T-cell (primary cell): Measurements from ENCODE around the gene ITPR1. TPM values are rescaled to one million over a fixed set of nuclear protein-coding genes. Genes with fewer than 3 reads are reported as not detected.
"Not testable (repeated sequence)": the region's sequence is repeated elsewhere in the genome, so short reads cannot be mapped to it uniquely, and the experiment has no call there.

Experiments used
- ATAC-seq, 4 experiments: fragments of 200-7000 bp in 3 of 4; fragments of 150-1000 bp in 1 of 4; cut with Tn5 transposase; replicated peaks in 1 of 4; 1 replicate in 3 of 4; 2 replicates in 1 of 4; pipeline ENCODE4 v1.10.0; 2021; ENCODE audit warnings: moderate library complexity in 3 of 4, mild to moderate bottlenecking in 2 of 4, moderate number of reproducible peaks in 1 of 4
- CTCF ChIA-PET, 2 donors: fragments of 300-600 bp; sonication (Branson Sonifier 250); formaldehyde crosslinking; loops; one replicate each; lab custom pipeline; 2022; ENCODE audit warnings: antibody characterized with exemption in 2 of 2; lab: Charles Lee
- POLR2A ChIA-PET, 2 donors: fragments of 300-600 bp; sonication (Branson Sonifier 250); formaldehyde crosslinking; loops; one replicate each; lab custom pipeline; 2022; ENCODE audit warnings: antibody characterized with exemption in 2 of 2; lab: Charles Lee
- DNase-seq, 35 experiments: peaks; one replicate each; pipeline versions ENCODE4 v3.0.0 to v3.0.0-alpha.2; 2013 to 2023
- H3K27ac ChIP-seq: one replicate; pipeline ENCODE4 v1.5.1; 2013; ENCODE audit warnings: low read length
- H3K27me3 ChIP-seq, 2 experiments: replicated peaks in 1 of 2; 1 replicate in 1 of 2; 2 replicates in 1 of 2; pipeline versions ENCODE4 v1.6.1 to v1.7.0; 2013; ENCODE audit warnings: low read length in 1 of 2, mixed read lengths in 1 of 2; ENCODE audit not compliant: control insufficient read depth in 2 of 2, insufficient read depth in 2 of 2; ENCODE audit errors: extremely low read depth in 1 of 2
- H3K36me3 ChIP-seq, 2 donors: 1 replicate in 1 of 2; 2 replicates in 1 of 2; pipeline versions ENCODE4 v1.6.1 to v1.7.0; 2013; ENCODE audit warnings: low read length in 1 of 2; ENCODE audit not compliant: control insufficient read depth in 2 of 2, insufficient read depth in 1 of 2; ENCODE audit errors: extremely low read depth in 1 of 2
- H3K4me1 ChIP-seq, 2 experiments: 1 replicate in 1 of 2; 2 replicates in 1 of 2; pipeline versions ENCODE4 v1.6.1 to v1.7.0; 2013; ENCODE audit warnings: low read length in 2 of 2, mixed read lengths in 1 of 2; ENCODE audit not compliant: insufficient read depth in 2 of 2, control insufficient read depth in 1 of 2; ENCODE audit errors: extremely low read depth in 1 of 2
- H3K4me3 ChIP-seq, 2 donors: 1 replicate in 1 of 2; 2 replicates in 1 of 2; pipeline versions ENCODE4 v1.5.1 to v1.7.0; 2013; ENCODE audit warnings: mild to moderate bottlenecking in 2 of 2, low read length in 1 of 2, moderate library complexity in 1 of 2; ENCODE audit not compliant: control insufficient read depth in 1 of 2; ENCODE audit errors: extremely low read depth in 1 of 2
- H3K9me3 ChIP-seq: 2 replicates; pipeline ENCODE4 v1.7.0; 2013
- H3K27ac Mint-ChIP-seq, 2 donors: one replicate each; pipeline ENCODE4 v1.8.0; 2020 to 2021; ENCODE audit warnings: mild to moderate bottlenecking in 2 of 2, mixed read lengths in 2 of 2
- H3K27me3 Mint-ChIP-seq, 2 donors: one replicate each; pipeline ENCODE4 v1.8.0; 2021 to 2022; ENCODE audit warnings: mixed read lengths in 2 of 2
- H3K36me3 Mint-ChIP-seq: one replicate; pipeline ENCODE4 v1.8.0; 2021; ENCODE audit warnings: mixed read lengths
- H3K4me1 Mint-ChIP-seq, 3 donors: one replicate each; pipeline ENCODE4 v1.8.0; 2020 to 2022; ENCODE audit warnings: mixed read lengths in 3 of 3, mild to moderate bottlenecking in 1 of 3
- H3K4me3 Mint-ChIP-seq, 3 donors: one replicate each; pipeline ENCODE4 v1.8.0; 2020 to 2022; ENCODE audit warnings: mild to moderate bottlenecking in 3 of 3, mixed read lengths in 3 of 3, moderate library complexity in 3 of 3
- H3K9me3 Mint-ChIP-seq, 3 donors: one replicate each; pipeline ENCODE4 v1.8.0; 2020 to 2022; ENCODE audit warnings: mixed read lengths in 3 of 3
- WGBS: methylation state at CpG from one replicate; pipeline ENCODE4 v1.1.5; 2013; ENCODE audit warnings: missing lambda C conversion rate; ENCODE audit not compliant: insufficient coverage; 5-methylcytosine and 5-hydroxymethylcytosine counted together
- total RNA-seq, 35 experiments: library from RNA in 6 of 35; stranded (reverse) in 6 of 35; fragments of 120-200 nt in 1 of 35; gene quantifications; one replicate each; pipeline versions ENCODE4 v1.2.1 to v1.2.4 and lab custom pipeline; 2013 to 2026

ITPR1 gene
- total RNA-seq, 5 donors from 2014 or later (not counting 1 experiment from before 2014, with no cell fraction given): 53.8 to 105 (median 73.1) TPM

GRCh38 chr3:4593014-4593413 is 99.9 kb downstream of the ITPR1 start:
- no CpG with 5 or more reads among the region's 5 CpGs for WGBS

GRCh38 chr3:4595710-4596113 is 102.6 kb downstream of the ITPR1 start:
- Histone ChIP-seq H3K4me3 (no peak overlapping the region), H3K27ac (no peak overlapping the region), H3K4me1 (no peaks in the 10 kb centered on the region), H3K27me3 (no peaks in the 10 kb centered on the region), H3K9me3 (no peaks in the 10 kb centered on the region), H3K36me3 (no peaks in the 10 kb centered on the region)
- Mint-ChIP-seq H3K27ac (no peak overlapping the region), H3K27me3 (no peaks in the 10 kb centered on the region), H3K4me1 (peaks cover 38 to 43% (median 42%) of the 10 kb centered on the region in 3 donors), H3K36me3 (peaks cover 10% of the 10 kb centered on the region), H3K9me3 (peaks cover 0 to 4% (median 0%) of the 10 kb centered on the region in 3 donors), H3K4me3 (no peak overlapping the region)
- 85% methylated on average over 3 of the region's 6 CpGs for WGBS
- CTCF ChIA-PET: no interaction called here
- ATAC-seq (no peak), DNase-seq (no peak)
- POLR2A ChIA-PET: interaction anchor here in 1 of 2 donors (0.5 kb wide), 1 partner anchor 9 kb away, joined by 3 read pairs; no protein-coding TSS in a partner anchor

More at GRCh38 chr3:4593014-4593413, 99.9 kb downstream of the ITPR1 start:
- peaks cover 0 to 4% (median 0%) of the 10 kb centered on the region in 3 donors for H3K9me3 Mint-ChIP-seq
- Histone ChIP-seq H3K27ac (no peak overlapping the region), H3K36me3 (no peaks in the 10 kb centered on the region), H3K9me3 (no peaks in the 10 kb centered on the region), H3K27me3 (no peaks in the 10 kb centered on the region), H3K4me3 (no peak overlapping the region), H3K4me1 (peaks cover 2 to 17% of the 10 kb centered on the region in 2 experiments)
- H3K4me3 Mint-ChIP-seq: no peak overlapping the region
- no peak for DNase-seq
- no peak overlapping the region for H3K27ac Mint-ChIP-seq
- H3K27me3 Mint-ChIP-seq: no peaks in the 10 kb centered on the region
- ChIA-PET CTCF (no interaction called here), POLR2A (no interaction called here)
- peaks cover 9% of the 10 kb centered on the region for H3K36me3 Mint-ChIP-seq
- ATAC-seq: no peak
- H3K4me1 Mint-ChIP-seq: peaks cover 50 to 56% (median 52%) of the 10 kb centered on the region in 3 donors

- Mint-ChIP-seq H3K4me3 (no peak overlapping the region), H3K27me3 (no peaks in the 10 kb centered on the region), H3K9me3 (no peaks in the 10 kb centered on the region), H3K36me3 (peaks cover 8% of the 10 kb centered on the region), H3K27ac (no peak overlapping the region), H3K4me1 (peaks cover 36 to 38% (median 38%) of the 10 kb centered on the region in 3 donors)
- H3K9me3 ChIP-seq: no peaks in the 10 kb centered on the region
- H3K27ac ChIP-seq: no peak overlapping the region
- no peaks in the 10 kb centered on the region for H3K27me3 ChIP-seq
- no peaks in the 10 kb centered on the region for H3K4me1 ChIP-seq
- DNase-seq: no peak
- POLR2A ChIA-PET: no interaction called here
- CTCF ChIA-PET: no interaction called here
- no peaks in the 10 kb centered on the region for H3K36me3 ChIP-seq
- no peak overlapping the region for H3K4me3 ChIP-seq
- ATAC-seq: no peak
- WGBS: no CpG with 5 or more reads among the region's 3 CpGs
These were observed 103.5 kb downstream of the ITPR1 start for GRCh38 chr3:4596612-4597011.

GRCh38 chr3:4597208-4597985 is 104.2 kb downstream of the ITPR1 start:
- Histone ChIP-seq H3K27me3 (no peaks in the 10 kb centered on the region), H3K27ac (no peak overlapping the region), H3K4me1 (no peaks in the 10 kb centered on the region), H3K9me3 (no peaks in the 10 kb centered on the region), H3K36me3 (no peaks in the 10 kb centered on the region), H3K4me3 (no peak overlapping the region)
- Mint-ChIP-seq H3K36me3 (peaks cover 5% of the 10 kb centered on the region), H3K4me1 (peaks cover 33 to 38% (median 34%) of the 10 kb centered on the region in 3 donors), H3K9me3 (no peaks in the 10 kb centered on the region), H3K4me3 (no peak overlapping the region), H3K27ac (no peak overlapping the region), H3K27me3 (no peaks in the 10 kb centered on the region)
- POLR2A ChIA-PET: interaction anchor here in 1 of 2 donors (0.6 kb wide), 1 partner anchor 49 kb away, joined by 3 read pairs; no protein-coding TSS in a partner anchor
- DNase-seq: no peak
- 66% methylated on average over 6 of the region's 6 CpGs for WGBS
- CTCF ChIA-PET: no interaction called here
- no peak for ATAC-seq

- H3K27ac Mint-ChIP-seq, H3K27ac ChIP-seq, H3K36me3 Mint-ChIP-seq, CTCF ChIA-PET, H3K4me1 ChIP-seq, POLR2A ChIA-PET, H3K9me3 Mint-ChIP-seq, H3K4me3 Mint-ChIP-seq, H3K27me3 Mint-ChIP-seq, H3K4me3 ChIP-seq, ATAC-seq, H3K27me3 ChIP-seq, H3K36me3 ChIP-seq, H3K9me3 ChIP-seq, DNase-seq: not testable (repeated sequence)
- WGBS: 95% methylated on average over 3 of the region's 5 CpGs
- H3K4me1 Mint-ChIP-seq: peaks cover 32 to 36% (median 35%) of the 10 kb centered on the region in 3 donors
These were observed 105.1 kb downstream of the ITPR1 start for GRCh38 chr3:4598232-4598631.

- POLR2A ChIA-PET: interaction anchor here in 1 of 2 donors (0.7 kb wide), 1 partner anchor 21 kb away, joined by 9 read pairs; no protein-coding TSS in a partner anchor
- H3K4me3 Mint-ChIP-seq: no peak overlapping the region
- H3K36me3 Mint-ChIP-seq: peaks cover 9% of the 10 kb centered on the region
- Histone ChIP-seq H3K4me3 (no peak overlapping the region), H3K36me3 (no peaks in the 10 kb centered on the region), H3K27ac (no peak overlapping the region), H3K9me3 (no peaks in the 10 kb centered on the region), H3K27me3 (no peaks in the 10 kb centered on the region), H3K4me1 (no peaks in the 10 kb centered on the region)
- WGBS: 100% methylated on average over 2 of the region's 4 CpGs
- H3K4me1 Mint-ChIP-seq: peaks cover 34 to 38% (median 37%) of the 10 kb centered on the region in 3 donors
- no peak for DNase-seq
- no peak for ATAC-seq
- H3K27ac Mint-ChIP-seq: no peak overlapping the region
- CTCF ChIA-PET: no interaction called here
- H3K27me3 Mint-ChIP-seq: no peaks in the 10 kb centered on the region
- no peaks in the 10 kb centered on the region for H3K9me3 Mint-ChIP-seq
These were observed 106.5 kb downstream of the ITPR1 start for GRCh38 chr3:4599612-4600011.
